DND-41 (cell line): ENCODE results near the gene MYO1D.

Experiments
- CTCF ChIP-seq: IDR thresholded peaks from 2 replicates; pipeline ENCODE4 v1.5.1; 2012; ENCODE audit warnings: borderline replicate concordance, low read length, moderate library complexity, mild to moderate bottlenecking; ENCODE audit not compliant: poor library complexity, severe bottlenecking; ENCODE audit errors: extremely low read depth
- EZH2 ChIP-seq: IDR thresholded peaks from 3 replicates; pipeline ENCODE4 v1.6.1; 2012; ENCODE audit warnings: borderline replicate concordance, low read depth, mild to moderate bottlenecking, moderate library complexity, low read length, inconsistent platforms; ENCODE audit not compliant: severe bottlenecking

- TF ChIP-seq CTCF (no peak), EZH2 (no peak)
Observed at GRCh38 chr17:32805029-32805976, 71.6 kb downstream of the MYO1D start.
